ENCODE data around the gene GLCCI1.

The GLCCI1 gene

GRCh38 chr7:7968544-7969305, at the start of gene GLCCI1:
TSS of gene GLCCI1 (plus strand) at chr7:7968796. CDS start at chr7:7969351, 555 bp downstream.
- DNase-seq = peak; percentile 90 to 92

DNA sequence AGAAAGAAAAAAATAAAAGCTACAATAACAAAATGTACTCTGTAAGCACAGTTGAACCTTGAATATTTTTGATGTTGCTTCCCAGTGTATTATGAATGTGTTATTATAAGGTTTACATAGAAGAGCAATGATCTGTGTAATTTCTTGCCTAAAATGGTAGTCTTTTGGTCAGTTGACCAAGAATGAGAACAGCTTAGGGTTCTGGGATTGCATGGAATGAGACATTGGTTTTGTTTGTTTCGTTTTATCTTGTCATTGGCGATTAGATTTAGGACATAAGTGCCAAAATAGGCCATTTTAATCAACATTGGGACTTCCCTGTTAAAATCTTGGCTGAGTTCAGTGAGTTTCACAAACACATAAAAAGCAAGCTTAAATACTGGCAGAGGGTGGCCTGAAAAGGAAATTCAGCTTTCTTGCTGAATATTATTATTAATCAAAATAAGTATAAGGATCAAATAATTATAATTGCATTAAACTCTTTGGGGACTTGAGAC, 49.1 kb upstream of the GLCCI1 start:
- DNase-seq = no peak

DNA sequence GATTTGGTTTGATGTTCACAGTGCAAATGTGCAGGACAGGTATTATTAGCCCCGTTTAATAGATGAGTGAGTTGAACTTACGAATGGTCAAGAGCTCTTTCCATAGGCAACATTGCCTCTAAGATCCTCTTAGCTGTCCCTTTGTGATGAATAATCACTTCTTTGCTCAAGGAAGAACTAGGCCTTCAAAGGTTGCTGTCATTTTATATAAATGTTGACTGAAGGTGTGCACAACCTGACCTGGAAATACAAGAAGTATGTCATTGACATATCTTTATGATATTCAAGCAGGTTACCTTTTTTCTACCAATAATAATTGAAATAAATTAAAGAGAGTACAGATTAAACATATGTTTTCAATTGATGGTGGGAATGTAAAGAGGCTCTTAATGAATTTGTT, 48.5 kb upstream of the GLCCI1 start:
- DNase-seq = no peak

DNA sequence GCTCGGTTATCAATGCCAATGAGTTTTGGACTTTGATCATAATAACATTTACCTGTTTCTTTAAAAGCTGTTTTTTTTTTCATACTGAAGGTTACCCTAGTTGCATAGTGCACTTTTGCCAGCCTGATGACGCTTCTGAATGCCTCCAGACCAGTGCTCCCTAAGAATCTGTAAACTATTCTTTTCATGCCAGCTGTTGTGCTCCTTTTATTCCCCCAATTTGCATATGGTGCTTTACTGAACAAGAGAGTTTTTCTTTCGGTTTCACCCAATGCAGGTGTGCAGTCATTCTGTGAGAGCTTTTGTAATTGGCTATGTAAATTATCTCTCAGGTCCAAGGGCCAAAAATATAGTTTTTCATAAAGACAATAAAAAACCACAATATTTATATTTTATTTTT, 48.1 kb upstream of the GLCCI1 start:
- no peak for DNase-seq

DNA sequence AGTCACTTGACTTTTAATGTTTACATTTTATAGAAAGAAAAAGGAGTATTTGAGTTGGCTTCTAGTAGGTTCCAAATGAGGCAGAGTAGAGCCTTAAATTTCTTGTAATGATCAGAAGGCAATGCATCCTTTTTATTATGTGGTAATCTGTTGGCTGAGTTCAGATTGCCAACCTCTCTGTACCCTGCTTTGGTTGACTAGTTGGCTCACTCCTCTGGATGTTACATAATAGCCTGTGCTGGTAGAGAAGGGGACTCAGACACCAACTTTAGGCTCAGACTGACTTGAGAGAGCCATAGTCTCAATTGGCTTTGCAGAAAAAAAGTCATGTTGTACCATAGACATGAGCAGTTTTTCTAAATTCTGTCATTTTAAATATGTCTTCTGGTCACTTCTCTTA, 46.8 kb upstream of the GLCCI1 start:
- no peak for DNase-seq

DNA sequence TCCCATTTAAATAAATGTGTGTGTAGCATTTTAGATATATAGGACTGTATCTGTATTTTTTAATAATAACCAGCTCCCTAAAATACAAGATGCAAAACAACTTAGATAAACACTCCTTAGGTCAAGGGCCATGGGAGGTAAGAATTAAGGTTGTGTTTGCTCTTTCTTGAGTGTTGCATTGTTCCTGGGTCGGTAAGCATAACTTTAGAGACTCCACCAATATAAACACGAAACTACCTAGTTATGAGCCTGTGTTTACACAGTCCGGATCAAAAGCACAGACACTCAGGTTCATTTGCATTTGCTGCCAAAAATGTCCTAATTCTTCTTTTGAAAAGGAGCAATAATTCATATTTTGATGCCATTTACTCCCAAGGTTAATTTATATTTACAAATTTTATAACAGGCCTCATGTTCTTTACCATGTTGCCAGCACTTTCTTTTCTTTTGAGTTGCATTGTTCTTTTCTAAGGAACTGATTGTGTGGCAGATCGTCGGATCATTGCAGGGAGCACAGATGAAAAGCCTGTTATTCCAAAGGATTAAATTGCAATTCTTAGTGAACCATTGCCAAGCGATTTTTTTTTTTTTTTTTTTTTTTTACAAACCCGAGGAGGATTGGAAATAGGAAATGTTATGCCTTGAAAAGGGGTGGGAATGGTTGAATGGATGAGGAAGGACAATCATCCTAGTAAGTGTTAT, 45.8 kb upstream of the GLCCI1 start:
- no peak for DNase-seq

DNA sequence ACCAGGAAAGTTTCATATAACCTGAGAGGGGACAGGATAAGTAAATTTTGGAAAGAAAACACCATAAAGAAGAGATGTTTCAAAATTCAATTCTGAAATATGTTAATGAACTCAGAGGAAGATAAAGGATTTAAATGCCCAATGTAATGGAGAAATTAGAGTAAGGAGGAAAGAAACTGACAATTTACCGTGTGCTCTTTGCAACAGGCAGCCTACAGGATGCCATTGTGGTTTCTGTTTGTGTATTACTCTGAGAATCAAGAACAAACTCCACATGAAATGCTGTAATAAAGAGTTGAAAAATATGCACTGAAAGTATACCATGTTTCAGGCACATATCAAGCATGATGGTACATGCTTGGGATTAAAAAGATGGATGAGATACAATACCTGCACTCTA, 44.8 kb upstream of the GLCCI1 start:
- no peak for DNase-seq

DNA sequence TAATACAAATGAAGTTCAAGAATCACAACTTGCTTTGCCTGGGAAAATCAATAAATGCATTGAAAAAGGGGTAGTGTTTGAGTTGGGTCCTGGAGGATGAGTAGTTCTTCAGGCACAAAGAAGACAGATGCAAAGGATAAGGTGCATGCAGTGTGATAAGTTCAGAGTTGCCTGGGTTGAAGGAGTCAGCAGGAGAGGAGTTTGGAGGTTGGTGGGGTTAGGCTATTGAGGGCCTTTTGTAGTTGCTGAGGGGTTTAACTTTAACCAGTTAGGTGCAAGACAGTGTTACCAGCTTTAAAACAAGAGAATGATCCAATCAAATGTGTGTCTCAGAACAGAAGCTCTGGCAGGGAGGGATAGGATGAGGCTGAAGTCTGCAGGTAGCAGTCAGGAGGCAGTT, 44.3 kb upstream of the GLCCI1 start:
- no peak for DNase-seq

- DNase-seq = no peak
These were observed 37.0 kb upstream of the GLCCI1 start for GRCh38 chr7:7931626-7932025.

GRCh38 chr7:7932553-7932952, 36.0 kb upstream of the GLCCI1 start:
- DNase-seq = no peak

DNA sequence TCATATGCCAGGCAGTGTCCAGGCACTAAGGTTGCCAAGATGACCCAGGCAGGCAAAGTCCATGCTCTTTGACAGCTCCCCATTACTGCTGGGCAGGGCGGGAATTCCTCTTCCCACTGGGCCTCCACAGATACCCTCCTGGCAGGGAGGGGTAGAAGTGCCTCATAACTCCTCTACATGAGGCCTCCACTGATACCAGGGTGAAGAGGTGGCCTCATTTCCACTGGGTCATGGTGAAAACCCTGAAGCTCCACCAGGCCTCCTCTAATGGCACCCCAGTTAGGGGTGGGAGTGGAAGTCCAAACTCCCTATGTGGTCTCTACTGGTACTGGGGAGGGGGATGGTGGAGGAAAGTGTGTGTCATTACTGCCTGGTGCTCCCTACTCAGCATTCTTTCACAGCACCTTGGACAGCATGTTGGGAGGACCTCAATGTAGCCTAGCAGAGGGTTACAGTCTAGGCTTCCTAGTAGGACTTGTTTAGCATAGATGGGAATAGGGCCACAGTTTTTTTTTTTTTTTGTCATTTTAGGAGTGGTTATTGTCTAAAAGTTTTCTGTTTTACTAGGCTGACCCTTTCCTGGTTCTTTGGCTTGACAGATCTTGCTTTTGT, 34.6 kb upstream of the GLCCI1 start:
- no peak for DNase-seq

DNA sequence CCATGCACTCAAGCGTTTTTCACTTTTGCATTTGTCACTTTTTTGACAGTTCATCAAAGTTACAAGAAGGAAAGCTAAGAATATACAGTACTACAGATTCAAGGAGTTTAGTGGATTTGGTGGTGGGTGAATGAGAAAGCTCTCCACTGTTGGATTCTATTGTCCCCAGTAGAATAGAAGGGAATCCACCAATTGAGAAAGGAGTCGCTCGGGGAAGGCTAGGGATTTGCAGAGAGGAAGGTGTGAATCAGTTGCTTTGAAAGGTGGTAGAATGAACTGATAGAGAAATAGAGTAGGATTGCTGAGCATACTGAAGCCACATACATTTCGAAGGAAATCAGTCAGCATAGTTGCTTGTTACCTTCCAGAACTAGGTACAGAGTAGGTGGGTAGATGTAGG, 33.7 kb upstream of the GLCCI1 start:
- no peak for DNase-seq

- DNase-seq = no peak
These were observed 30.1 kb upstream of the GLCCI1 start for GRCh38 chr7:7938471-7938870.

DNA sequence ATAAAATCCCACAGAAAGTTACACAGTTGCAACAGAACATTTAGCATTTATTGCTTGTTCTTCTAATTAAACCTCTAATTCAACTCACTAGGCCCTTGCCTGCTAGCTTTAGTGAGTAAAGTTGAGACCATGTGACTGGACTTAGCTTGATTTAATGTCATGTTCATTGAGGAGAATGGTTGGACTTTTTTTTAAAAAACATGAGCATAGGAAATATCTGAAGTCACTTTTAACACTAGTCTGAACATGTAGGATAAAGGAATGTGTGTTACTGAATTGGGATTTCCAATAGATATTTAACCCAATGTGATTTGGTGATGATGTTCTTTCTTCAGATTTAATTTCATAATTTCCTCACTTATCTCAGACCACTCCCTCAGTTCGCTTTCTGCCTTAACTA, 24.6 kb upstream of the GLCCI1 start:
- DNase-seq = no peak

- peak; percentile 20 to 28 for DNase-seq
These were observed 23.8 kb upstream of the GLCCI1 start for GRCh38 chr7:7944619-7945282.

DNA sequence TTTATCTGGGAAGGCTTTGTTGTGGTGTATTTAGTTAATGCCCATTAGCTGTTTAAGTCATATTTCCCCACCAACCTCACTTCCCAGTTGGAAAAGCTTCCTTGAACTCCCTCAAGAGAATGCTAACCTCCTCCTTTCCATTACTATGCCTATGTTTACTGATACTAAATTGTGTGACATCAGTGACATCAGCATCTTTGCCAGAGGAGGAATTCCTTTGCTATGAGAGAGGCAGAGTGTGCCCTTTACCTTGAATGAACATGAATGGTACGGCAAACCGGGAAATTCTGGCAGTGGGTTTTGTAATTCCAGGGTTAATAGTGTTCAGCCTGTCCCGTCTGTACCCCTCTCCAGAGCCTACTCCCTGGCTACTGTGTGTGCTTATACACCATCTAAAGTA, 22.1 kb upstream of the GLCCI1 start:
- no peak for DNase-seq

DNA sequence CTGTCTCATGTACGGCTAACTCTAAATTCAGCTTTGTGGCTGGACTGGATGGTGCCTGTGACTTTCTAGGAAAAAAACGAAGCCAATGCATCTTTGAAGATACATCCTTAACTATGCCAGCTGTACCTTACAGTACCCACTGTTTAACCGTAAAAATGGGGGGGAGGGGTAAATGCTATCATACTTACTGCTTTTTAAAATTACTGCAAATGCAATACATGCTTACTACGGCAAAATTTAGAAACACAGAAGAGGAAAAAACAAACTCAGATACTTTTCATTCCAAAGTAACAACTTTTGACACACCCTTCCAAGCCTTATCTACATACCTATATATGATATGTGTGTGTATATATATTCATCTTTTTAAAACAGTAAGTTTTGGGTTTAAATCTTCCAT, 20.4 kb upstream of the GLCCI1 start:
- DNase-seq = no peak

DNA sequence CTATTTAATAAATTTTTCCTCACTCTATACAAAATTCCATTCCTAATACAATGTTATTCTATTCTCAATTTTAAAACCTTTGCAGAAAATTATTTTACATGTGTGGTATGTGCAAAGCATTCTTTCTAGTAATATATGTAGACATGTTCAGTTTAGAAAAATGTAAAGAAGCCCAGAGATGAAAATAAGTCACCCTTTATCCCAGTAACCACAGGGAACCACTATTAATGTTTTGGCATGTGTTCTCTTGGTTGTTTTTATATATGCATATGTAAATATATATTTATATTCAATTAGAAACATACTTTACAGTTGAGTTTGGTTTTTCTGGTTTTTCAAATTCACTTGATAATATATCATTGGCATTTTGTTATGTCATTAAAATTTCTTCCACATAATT, 14.8 kb upstream of the GLCCI1 start:
- DNase-seq = no peak

DNA sequence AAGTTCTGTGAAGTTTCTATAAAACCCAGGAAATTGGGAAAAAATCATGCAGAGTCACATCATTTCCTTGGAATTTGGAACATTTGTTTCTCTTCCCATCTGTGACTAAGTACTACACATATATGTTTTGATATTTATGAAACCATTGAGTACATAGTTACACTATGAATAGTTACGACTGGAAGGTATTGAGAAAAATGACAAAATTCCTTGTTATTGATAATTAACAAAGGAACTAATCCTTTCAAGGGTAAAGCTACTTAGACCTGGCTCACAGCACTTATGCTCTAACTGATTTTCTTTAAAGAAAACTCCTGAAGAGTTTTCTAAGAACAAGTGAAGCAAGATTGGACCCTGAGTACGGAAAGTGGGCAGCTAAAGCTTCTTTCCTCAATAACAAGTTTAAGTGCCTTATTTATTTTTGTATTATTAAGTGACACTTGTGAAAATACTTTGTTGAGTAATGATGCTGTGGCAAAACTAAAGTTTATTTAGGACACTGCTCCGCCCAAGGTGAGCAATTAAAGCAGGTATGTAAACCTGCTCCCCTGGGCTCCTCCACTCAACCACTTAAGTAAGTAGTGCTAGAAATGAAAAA, 12.0 kb upstream of the GLCCI1 start:
- no peak for DNase-seq

DNA sequence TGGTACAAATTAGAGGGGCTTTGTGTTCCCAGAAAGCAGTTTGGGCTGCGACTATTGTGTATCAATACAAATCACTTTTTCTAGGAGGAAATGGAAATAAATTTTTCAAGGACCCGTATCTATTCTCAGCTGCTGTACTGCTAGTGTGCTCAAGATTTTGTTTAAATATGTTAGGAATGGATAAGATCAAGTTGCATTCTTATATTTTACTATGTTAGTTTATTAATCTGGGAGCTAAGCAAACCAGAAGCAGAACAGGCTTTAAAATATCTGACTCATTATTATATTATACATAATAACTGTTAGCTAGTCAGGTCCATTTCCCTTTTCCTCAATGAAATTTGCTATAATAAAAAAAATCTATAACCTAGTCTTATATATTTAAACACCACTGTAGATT, 11.1 kb upstream of the GLCCI1 start:
- no peak for DNase-seq

- no peak for DNase-seq
These were observed 8.5 kb upstream of the GLCCI1 start for GRCh38 chr7:7959979-7960670.

DNA sequence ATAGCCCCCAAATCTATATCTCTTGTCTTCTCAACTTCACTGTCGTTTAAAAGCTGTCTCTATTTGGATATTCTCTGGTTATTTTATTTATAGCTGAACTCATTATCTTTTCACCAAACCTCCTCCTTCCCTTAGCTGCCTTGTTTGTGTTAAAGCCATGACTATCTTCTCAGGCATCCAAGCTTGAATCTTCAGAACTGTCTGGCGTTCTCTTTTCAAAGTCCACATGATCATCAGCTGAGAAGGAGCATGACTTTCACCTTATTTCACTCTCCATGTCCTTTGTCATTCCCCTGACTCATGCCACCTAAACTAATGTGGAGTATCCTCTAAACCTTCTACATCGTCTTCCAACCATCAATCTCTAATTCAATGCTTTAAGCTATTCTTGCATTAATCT, 5.7 kb upstream of the GLCCI1 start:
- DNase-seq = no peak
